Suprapubic skin (tissue), 4 donors: ENCODE measurements around the gene GPSM1. TPM values are rescaled to one million over a fixed set of nuclear protein-coding genes. Genes with fewer than 3 reads are reported as not detected.

Source experiments
- DNase-seq, 2 donors: peaks; one replicate each; pipeline ENCODE4 v3.0.0-alpha.2; 2019; ENCODE audit warnings: low spot score in 2 of 2
- H3K27ac ChIP-seq: fragments of 200-600 bp; sonication (generic); one replicate; pipeline ENCODE4 v1.5.1; 2019
- H3K27me3 ChIP-seq: fragments of 200-600 bp; sonication (generic); one replicate; pipeline ENCODE4 v1.5.1; 2019
- H3K36me3 ChIP-seq: fragments of 200-600 bp; sonication (generic); one replicate; pipeline ENCODE4 v1.5.1; 2019
- H3K4me1 ChIP-seq: fragments of 200-600 bp; sonication (generic); one replicate; pipeline ENCODE4 v1.5.1; 2019
- H3K4me3 ChIP-seq: fragments of 200-600 bp; sonication (generic); one replicate; pipeline ENCODE4 v1.5.1; 2019; ENCODE audit warnings: mild to moderate bottlenecking
- H3K9me3 ChIP-seq: fragments of 200-600 bp; sonication (generic); one replicate; pipeline ENCODE4 v1.5.1; 2019
- CTCF ChIP-seq, 2 donors: fragments of 200-600 bp in 1 of 2; fragments of 450-650 bp in 1 of 2; sonication (generic) in 1 of 2; IDR thresholded peaks; one replicate each; pipeline ENCODE4 v1.5.1; 2016 to 2019; ENCODE audit warnings: antibody characterized with exemption in 2 of 2, mild to moderate bottlenecking in 1 of 2, moderate library complexity in 1 of 2
- EP300 ChIP-seq: sonication (generic); formaldehyde crosslinking; IDR thresholded peaks from one replicate; pipeline ENCODE4 v1.6.1; 2017; ENCODE audit warnings: antibody characterized with exemption
- POLR2A ChIP-seq, 2 donors: fragments of 450-650 bp; IDR thresholded peaks; one replicate each; pipeline ENCODE4 v1.6.1; 2017; ENCODE audit warnings: antibody characterized with exemption in 2 of 2, mild to moderate bottlenecking in 2 of 2, moderate library complexity in 2 of 2
- POLR2AphosphoS5 ChIP-seq, 3 donors: sonication (generic); formaldehyde crosslinking; IDR thresholded peaks; one replicate each; pipeline ENCODE4 v1.6.1; 2017; ENCODE audit warnings: antibody characterized with exemption in 3 of 3
- WGBS: methylation state at CpG from one replicate; pipeline ENCODE4 v1.1.5; 2018; 5-methylcytosine and 5-hydroxymethylcytosine counted together
- total RNA-seq, 4 donors: library from RNA; depleted of rRNA; stranded (reverse); fragments of >200 nt; gene quantifications; one replicate each; pipeline ENCODE4 v1.1.0, GENCODE V29; 2016

GPSM1 gene
- total RNA-seq, 4 donors from 2014 or later = 11.5 to 14.6 (median 13.7) TPM

DNA sequence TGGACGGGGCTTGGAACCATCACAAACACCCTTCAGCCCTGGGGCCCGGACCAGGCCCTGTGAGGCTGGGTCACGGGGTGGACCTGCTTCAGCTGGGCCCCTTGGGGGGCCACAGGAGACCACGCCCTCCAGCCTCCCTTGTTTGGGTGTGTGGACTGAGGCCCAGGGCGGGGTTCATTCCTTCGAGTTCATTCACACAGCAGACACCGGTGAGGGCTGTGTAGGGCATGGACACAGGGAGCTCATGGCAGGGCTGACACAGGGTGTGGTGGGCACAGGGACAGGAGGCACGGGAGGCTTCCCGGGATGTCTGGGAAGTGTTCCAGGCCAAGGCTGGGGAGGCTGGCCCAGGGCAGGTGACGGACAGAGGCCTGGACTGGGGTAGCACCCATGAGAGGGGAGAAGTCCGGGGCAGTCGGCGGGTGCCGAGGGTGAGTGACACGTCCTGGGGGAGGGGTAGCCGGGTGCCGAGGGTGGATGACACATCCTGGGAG lies 27.3 kb downstream of the GPSM1 start:
- no peak overlapping the region for H3K27ac ChIP-seq
- DNase-seq = no peak
- H3K27me3 ChIP-seq = no peaks in the 10 kb centered on the region
- peaks cover 8% of the 10 kb centered on the region for H3K4me1 ChIP-seq
- 29% methylated on average over 10 of the region's 17 CpGs for WGBS
- no peaks in the 10 kb centered on the region for H3K9me3 ChIP-seq
- peaks cover 19% of the 10 kb centered on the region for H3K36me3 ChIP-seq
- no peak for TF ChIP-seq POLR2A (IDR thresholded peaks at IDR 0.05)
- no peak for TF ChIP-seq CTCF (IDR thresholded peaks at IDR 0.05)
- no peak for TF ChIP-seq POLR2AphosphoS5 (IDR thresholded peaks at IDR 0.05)
- no peak for TF ChIP-seq EP300
- H3K4me3 ChIP-seq = no peak overlapping the region

- H3K36me3 ChIP-seq = peaks cover 19% of the 10 kb centered on the region
- H3K27ac ChIP-seq = no peak overlapping the region
- no peaks in the 10 kb centered on the region for H3K9me3 ChIP-seq
- H3K4me3 ChIP-seq = no peak overlapping the region
- no peak for DNase-seq
- H3K27me3 ChIP-seq = no peaks in the 10 kb centered on the region
- WGBS = no CpG with 5 or more reads among the region's 54 CpGs
- peaks cover 14% of the 10 kb centered on the region for H3K4me1 ChIP-seq
- TF ChIP-seq EP300 = no peak
Measured at GRCh38 chr9:136355616-136356557, 28.5 kb downstream of the GPSM1 start.

GRCh38 chr9:136357202-136357725 lies 29.9 kb downstream of the GPSM1 start:
- WGBS = 74% methylated on average over 9 of the region's 22 CpGs
- DNase-seq = no peak
- no peak overlapping the region for H3K27ac ChIP-seq
- H3K36me3 ChIP-seq = peaks cover 19% of the 10 kb centered on the region
- H3K4me3 ChIP-seq = no peak overlapping the region
- no peaks in the 10 kb centered on the region for H3K9me3 ChIP-seq
- H3K27me3 ChIP-seq = no peaks in the 10 kb centered on the region
- TF ChIP-seq POLR2A (IDR thresholded peaks at IDR 0.05) = no peak
- TF ChIP-seq POLR2AphosphoS5 (IDR thresholded peaks at IDR 0.05) = no peak
- TF ChIP-seq EP300 = no peak
- no peak for TF ChIP-seq CTCF (IDR thresholded peaks at IDR 0.05)
- H3K4me1 ChIP-seq = peaks cover 25% of the 10 kb centered on the region

DNA sequence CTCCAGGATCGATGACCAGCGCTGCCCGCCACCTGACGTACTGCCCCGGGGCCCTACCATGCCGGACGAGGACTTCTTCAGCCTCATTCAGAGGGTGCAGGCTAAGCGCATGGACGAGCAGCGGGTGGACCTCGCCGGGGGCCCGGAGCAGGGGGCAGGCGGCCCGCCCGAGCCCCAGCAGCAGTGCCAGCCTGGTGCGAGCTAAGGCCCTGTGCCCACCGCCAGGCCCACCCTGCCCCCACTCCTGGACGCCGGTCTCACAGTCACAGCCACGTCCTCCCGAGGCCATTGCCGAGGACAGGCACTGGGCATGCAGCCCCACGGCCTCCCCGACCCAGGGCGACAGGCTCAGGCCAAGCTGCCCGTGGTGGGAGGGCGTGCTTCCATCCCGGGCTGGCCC lies 30.7 kb downstream of the GPSM1 start:
- WGBS = 83% methylated on average over 4 of the region's 29 CpGs

GRCh38 chr9:136358888-136359287 lies 31.5 kb downstream of the GPSM1 start:
- Histone ChIP-seq H3K36me3 (peaks cover 19% of the 10 kb centered on the region), H3K4me3 (no peak overlapping the region), H3K27ac (no peak overlapping the region), H3K9me3 (no peaks in the 10 kb centered on the region), H3K27me3 (no peaks in the 10 kb centered on the region), H3K4me1 (peaks cover 36% of the 10 kb centered on the region)
- no CpG with 5 or more reads among the region's 2 CpGs for whole genome bisulfite sequencing
- TF ChIP-seq POLR2A (IDR thresholded peaks at IDR 0.05) (no peak), EP300 (no peak), CTCF (IDR thresholded peaks at IDR 0.05) (no peak), POLR2AphosphoS5 (IDR thresholded peaks at IDR 0.05) (no peak)
- DNase-seq = no peak

More for the DNA sequence above, 30.7 kb downstream of the GPSM1 start:
- Histone ChIP-seq H3K9me3 (no peaks in the 10 kb centered on the region), H3K27me3 (no peaks in the 10 kb centered on the region), H3K36me3 (peaks cover 19% of the 10 kb centered on the region), H3K4me1 (peaks cover 33% of the 10 kb centered on the region), H3K4me3 (no peak overlapping the region), H3K27ac (no peak overlapping the region)
- DNase-seq = no peak
- no peak for TF ChIP-seq POLR2AphosphoS5 (IDR thresholded peaks at IDR 0.05)
- no peak for TF ChIP-seq POLR2A (IDR thresholded peaks at IDR 0.05)
- TF ChIP-seq EP300 = no peak
- TF ChIP-seq CTCF (IDR thresholded peaks at IDR 0.05) = no peak
